WTC11 (cell line): Measurements from ENCODE around the gene ZNF669. TPM values are rescaled to one million over a fixed set of nuclear protein-coding genes. Genes with fewer than 3 reads are reported as not detected.

Source experiments
- ATAC-seq: fragments of 200-7000 bp; cut with Tn5 transposase; 2 replicates; pipeline ENCODE4 v1.10.0; 2021; ENCODE audit warnings: mild to moderate bottlenecking, moderate library complexity
- CTCF ChIA-PET: fragments of 300-600 bp; sonication (Branson Sonifier 250); formaldehyde crosslinking; loops from one replicate; lab custom pipeline; 2021; ENCODE audit warnings: antibody characterized with exemption; lab: Charles Lee
- POLR2A ChIA-PET: fragments of 350-600 bp; sonication (Branson Sonifier 250); formaldehyde crosslinking; loops from one replicate; lab custom pipeline; 2021; ENCODE audit warnings: antibody characterized with exemption; lab: Charles Lee
- DNase-seq: peaks from one replicate; pipeline ENCODE4 v3.0.0; 2021; ENCODE audit warnings: low spot score
- H3K27ac Mint-ChIP-seq: 2 replicates; pipeline ENCODE4 v1.8.0; 2021; ENCODE audit warnings: mixed read lengths
- H3K27me3 Mint-ChIP-seq: 2 replicates; pipeline ENCODE4 v1.8.0; 2021; ENCODE audit warnings: low read depth, mild to moderate bottlenecking, moderate library complexity, mixed read lengths
- H3K36me3 Mint-ChIP-seq: 2 replicates; pipeline ENCODE4 v1.8.0; 2021; ENCODE audit warnings: mixed read lengths
- H3K4me1 Mint-ChIP-seq: 2 replicates; pipeline ENCODE4 v1.8.0; 2022; ENCODE audit warnings: mixed read lengths
- H3K4me3 Mint-ChIP-seq: 2 replicates; pipeline ENCODE4 v1.8.0; 2021; ENCODE audit warnings: mild to moderate bottlenecking, moderate library complexity, mixed read lengths
- H3K9me3 Mint-ChIP-seq: 2 replicates; pipeline ENCODE4 v1.8.0; 2021; ENCODE audit warnings: mixed read lengths
- CBFB ChIP-seq: sonication (generic); formaldehyde crosslinking; IDR thresholded peaks from 2 replicates; pipeline ENCODE4 v1.8.1; 2022; ENCODE audit warnings: mild to moderate bottlenecking, low read depth, missing genetic modification reagents
- CREB1 ChIP-seq: sonication (generic); formaldehyde crosslinking; IDR thresholded peaks from 2 replicates; pipeline ENCODE4 v1.8.0; 2023; ENCODE audit warnings: mild to moderate bottlenecking, missing genetic modification reagents
- ELF4 ChIP-seq: sonication (generic); formaldehyde crosslinking; IDR thresholded peaks from 2 replicates; pipeline ENCODE4 v1.8.1; 2022; ENCODE audit warnings: low read depth, mild to moderate bottlenecking, moderate library complexity, missing genetic modification reagents
- EMX1 ChIP-seq: fragments of 250-450 bp; sonication (Bioruptor Pico); IDR thresholded peaks from 2 replicates; pipeline ENCODE4 v1.8.0; 2021; ENCODE audit warnings: mild to moderate bottlenecking
- GABPB1 ChIP-seq: sonication (generic); formaldehyde crosslinking; IDR thresholded peaks from 2 replicates; pipeline ENCODE4 v1.8.1; 2023; ENCODE audit warnings: mild to moderate bottlenecking, missing genetic modification reagents
- HMGA2 ChIP-seq: fragments of 250-450 bp; sonication (Bioruptor Pico); IDR thresholded peaks from 2 replicates; pipeline ENCODE4 v1.4.0; 2021; ENCODE audit warnings: mild to moderate bottlenecking, moderate library complexity
- JAZF1 ChIP-seq: fragments of 250-450 bp; sonication (Bioruptor Pico); IDR thresholded peaks from 2 replicates; pipeline ENCODE4 v1.9.0; 2021; ENCODE audit warnings: moderate library complexity, mild to moderate bottlenecking, inconsistent platforms
- KAT7 ChIP-seq: sonication (generic); formaldehyde crosslinking; IDR thresholded peaks from 2 replicates; pipeline ENCODE4 v1.8.1; 2023; ENCODE audit warnings: missing genetic modification reagents, mild to moderate bottlenecking, borderline replicate concordance
- RORB ChIP-seq: fragments of 250-450 bp; sonication (Bioruptor Pico); IDR thresholded peaks from 2 replicates; pipeline ENCODE4 v1.9.0; 2021; ENCODE audit warnings: mild to moderate bottlenecking
- SMAD3 ChIP-seq: sonication (generic); formaldehyde crosslinking; IDR thresholded peaks from 2 replicates; pipeline ENCODE4 v1.8.0; 2022; ENCODE audit warnings: missing genetic modification reagents, mild to moderate bottlenecking, borderline replicate concordance
- TCF7 ChIP-seq: sonication (generic); formaldehyde crosslinking; IDR thresholded peaks from 2 replicates; pipeline ENCODE4 v1.8.0; 2022; ENCODE audit warnings: mild to moderate bottlenecking, low read depth, missing genetic modification reagents, moderate library complexity
- TEAD1 ChIP-seq: sonication (generic); formaldehyde crosslinking; IDR thresholded peaks from 2 replicates; pipeline ENCODE4 v1.8.0; 2022; ENCODE audit warnings: mild to moderate bottlenecking, missing genetic modification reagents
- TP53 ChIP-seq: sonication (generic); formaldehyde crosslinking; IDR thresholded peaks from 2 replicates; pipeline ENCODE4 v1.8.1; 2023; ENCODE audit warnings: mild to moderate bottlenecking, missing genetic modification reagents
- USF2 ChIP-seq: sonication (generic); formaldehyde crosslinking; IDR thresholded peaks from 2 replicates; pipeline ENCODE4 v1.8.1; 2023; ENCODE audit warnings: mild to moderate bottlenecking, missing genetic modification reagents, moderate library complexity
- ZNF121 ChIP-seq: sonication (generic); formaldehyde crosslinking; IDR thresholded peaks from 2 replicates; pipeline ENCODE4 v1.8.0; 2023; ENCODE audit warnings: missing genetic modification reagents
- ZNF219 ChIP-seq: sonication (generic); formaldehyde crosslinking; IDR thresholded peaks from 2 replicates; pipeline ENCODE4 v1.8.0; 2023; ENCODE audit warnings: missing genetic modification reagents, mild to moderate bottlenecking, borderline replicate concordance
- ZNF232 ChIP-seq: sonication (generic); formaldehyde crosslinking; IDR thresholded peaks from 2 replicates; pipeline ENCODE4 v1.8.0; 2022; ENCODE audit warnings: mild to moderate bottlenecking, missing genetic modification reagents
- ZNF317 ChIP-seq: sonication (generic); formaldehyde crosslinking; IDR thresholded peaks from 2 replicates; pipeline ENCODE4 v1.8.1; 2023; ENCODE audit warnings: low read depth, mild to moderate bottlenecking, moderate library complexity, missing genetic modification reagents, borderline replicate concordance
- ZNF512 ChIP-seq: sonication (generic); formaldehyde crosslinking; IDR thresholded peaks from 2 replicates; pipeline ENCODE4 v1.8.1; 2022; ENCODE audit warnings: missing genetic modification reagents, borderline replicate concordance
- ZNF671 ChIP-seq: fragments of 250-450 bp; sonication (Bioruptor Pico); IDR thresholded peaks from 2 replicates; pipeline ENCODE4 v1.8.0; 2021; ENCODE audit warnings: mild to moderate bottlenecking
- ZSCAN18 ChIP-seq: fragments of 250-450 bp; sonication (Bioruptor Pico); IDR thresholded peaks from 2 replicates; pipeline ENCODE4 v2.1.2; 2022; ENCODE audit warnings: mild to moderate bottlenecking, moderate library complexity
- total RNA-seq: library from RNA; stranded (reverse); gene quantifications from 3 replicates; pipeline ENCODE4 v1.2.3, GENCODE V29; 2021
- TF ChIP-seq, protein P1 (sequence below): sonication (generic); formaldehyde crosslinking; IDR thresholded peaks from 2 replicates; pipeline ENCODE4 v1.8.1; 2022; ENCODE audit warnings: low read depth, mild to moderate bottlenecking, moderate library complexity, missing genetic modification reagents, borderline replicate concordance
- TF ChIP-seq, protein P2 (sequence below): sonication (generic); formaldehyde crosslinking; IDR thresholded peaks from 2 replicates; pipeline ENCODE4 v1.8.0; 2023; ENCODE audit warnings: missing genetic modification reagents

ZNF669 gene
- total RNA-seq, 1 experiment from 2014 or later: 18.3 TPM

DNA sequence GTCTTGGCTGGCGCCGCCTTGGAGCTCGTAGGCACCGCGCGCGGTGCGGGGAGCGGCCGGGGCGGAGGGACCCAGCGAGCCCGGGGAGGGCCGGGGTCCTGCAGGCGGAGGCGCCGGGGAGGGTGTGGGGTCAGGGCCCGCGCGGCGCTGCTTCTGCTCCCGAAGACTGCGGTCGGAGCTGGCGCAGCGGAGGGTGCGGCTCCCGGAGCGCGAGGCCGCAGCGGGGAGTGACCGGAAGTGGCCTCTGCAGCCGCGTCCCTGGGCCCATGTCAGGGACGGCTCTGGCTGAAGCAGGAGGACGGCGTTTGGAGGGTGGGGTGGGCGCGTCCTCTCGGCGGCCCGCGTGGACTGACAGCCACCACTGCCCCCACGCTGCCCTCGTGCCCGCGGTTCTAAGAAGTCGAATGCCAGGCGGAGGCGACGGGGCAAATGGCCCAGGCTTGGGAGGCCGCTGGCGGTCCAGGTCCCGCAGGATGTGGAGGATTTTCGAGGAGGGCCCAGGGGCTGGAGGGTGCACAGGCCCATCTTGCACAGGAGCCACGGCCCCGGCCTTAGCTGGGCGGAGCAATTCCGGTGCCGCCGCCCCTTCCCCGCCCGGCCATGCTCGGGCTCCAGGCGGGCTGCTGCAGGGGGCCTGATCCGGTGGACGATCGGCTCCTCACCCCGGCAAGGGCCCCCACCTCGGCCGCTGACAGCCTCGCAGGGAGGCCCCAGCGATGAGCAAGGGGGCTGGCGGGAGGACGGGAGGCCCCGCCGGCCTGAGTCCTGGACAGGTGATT is 7.7 kb upstream of the ZNF669 start (continued):
- TF ChIP-seq GABPB1 (CRISPR knock-in tag): peak; percentile 15; the same call in 1 of the 2 replicates
- no peak for TF ChIP-seq ELF4

- CTCF ChIA-PET: interaction anchor here (0.7 to 1.5 kb wide), 2 partner anchors 8 to 35 kb away, joined by 3 to 6 read pairs; no protein-coding TSS in a partner anchor
- peak; percentile 46 for DNase-seq
- H3K27ac Mint-ChIP-seq: no peak overlapping the region
- no peaks in the 10 kb centered on the region for H3K36me3 Mint-ChIP-seq
- POLR2A ChIA-PET: interaction anchor here (0.6 kb wide), 1 partner anchor 179 kb away, joined by 3 read pairs; the partner anchor contains the start of gene AHCTF1
- H3K4me3 Mint-ChIP-seq: peak overlapping the region; percentile 78
- H3K27me3 Mint-ChIP-seq: peaks cover 56% of the 10 kb centered on the region
- no peak for TF ChIP-seq SMAD3 (CRISPR knock-in tag)
- no peak for TF ChIP-seq CBFB (CRISPR knock-in tag)
- no peak for TF ChIP-seq TEAD1 (CRISPR knock-in tag)
- TF ChIP-seq KAT7 (CRISPR knock-in tag): no peak
- TF ChIP-seq USF2: 0 out of 2 replicates have a peak, but pooled peaks have one; percentile 10
- TF ChIP-seq ZNF219 (CRISPR knock-in tag): no peak
- TF ChIP-seq ZNF671: no peak
- no peak for TF ChIP-seq HMGA2
- TF ChIP-seq JAZF1 (CRISPR knock-in tag): no peak
- TF ChIP-seq, protein P1, sequence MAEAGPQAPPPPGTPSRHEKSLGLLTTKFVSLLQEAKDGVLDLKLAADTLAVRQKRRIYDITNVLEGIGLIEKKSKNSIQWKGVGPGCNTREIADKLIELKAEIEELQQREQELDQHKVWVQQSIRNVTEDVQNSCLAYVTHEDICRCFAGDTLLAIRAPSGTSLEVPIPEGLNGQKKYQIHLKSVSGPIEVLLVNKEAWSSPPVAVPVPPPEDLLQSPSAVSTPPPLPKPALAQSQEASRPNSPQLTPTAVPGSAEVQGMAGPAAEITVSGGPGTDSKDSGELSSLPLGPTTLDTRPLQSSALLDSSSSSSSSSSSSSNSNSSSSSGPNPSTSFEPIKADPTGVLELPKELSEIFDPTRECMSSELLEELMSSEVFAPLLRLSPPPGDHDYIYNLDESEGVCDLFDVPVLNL (CRISPR knock-in tag): no peak
- no peak for TF ChIP-seq ZNF121 (CRISPR knock-in tag)
- no peak for TF ChIP-seq RORB
- 0 out of 2 replicates have a peak, but pooled peaks have one; percentile 13 for TF ChIP-seq ZNF317
- no peak for TF ChIP-seq ZSCAN18
- TF ChIP-seq, protein P2, sequence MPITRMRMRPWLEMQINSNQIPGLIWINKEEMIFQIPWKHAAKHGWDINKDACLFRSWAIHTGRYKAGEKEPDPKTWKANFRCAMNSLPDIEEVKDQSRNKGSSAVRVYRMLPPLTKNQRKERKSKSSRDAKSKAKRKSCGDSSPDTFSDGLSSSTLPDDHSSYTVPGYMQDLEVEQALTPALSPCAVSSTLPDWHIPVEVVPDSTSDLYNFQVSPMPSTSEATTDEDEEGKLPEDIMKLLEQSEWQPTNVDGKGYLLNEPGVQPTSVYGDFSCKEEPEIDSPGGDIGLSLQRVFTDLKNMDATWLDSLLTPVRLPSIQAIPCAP: no peak
- no peak for TF ChIP-seq ZNF232 (CRISPR knock-in tag)
- TF ChIP-seq ZNF512: no peak
- TF ChIP-seq TP53 (CRISPR knock-in tag): 0 out of 2 replicates have a peak, but pooled peaks have one; percentile 45
- no peak for TF ChIP-seq CREB1
- no peak for TF ChIP-seq TCF7 (CRISPR knock-in tag)
- TF ChIP-seq EMX1 (CRISPR knock-in tag): no peak
- ATAC-seq: peak; percentile 9; the same call in 1 of the 2 replicates
- no peaks in the 10 kb centered on the region for H3K9me3 Mint-ChIP-seq
- H3K4me1 Mint-ChIP-seq: peaks cover 16% of the 10 kb centered on the region
Measured at GRCh38 chr1:247111259-247111699, 7.1 kb upstream of the ZNF669 start.
